ENCODE results near the gene ATP2A3. TPM values are rescaled to one million over a fixed set of nuclear protein-coding genes. Genes with fewer than 3 reads are reported as not detected.

ATP2A3 gene
- total RNA-seq, 4 donors from 2014 or later = 8.5 to 60.7 (median 36.4) TPM

DNA sequence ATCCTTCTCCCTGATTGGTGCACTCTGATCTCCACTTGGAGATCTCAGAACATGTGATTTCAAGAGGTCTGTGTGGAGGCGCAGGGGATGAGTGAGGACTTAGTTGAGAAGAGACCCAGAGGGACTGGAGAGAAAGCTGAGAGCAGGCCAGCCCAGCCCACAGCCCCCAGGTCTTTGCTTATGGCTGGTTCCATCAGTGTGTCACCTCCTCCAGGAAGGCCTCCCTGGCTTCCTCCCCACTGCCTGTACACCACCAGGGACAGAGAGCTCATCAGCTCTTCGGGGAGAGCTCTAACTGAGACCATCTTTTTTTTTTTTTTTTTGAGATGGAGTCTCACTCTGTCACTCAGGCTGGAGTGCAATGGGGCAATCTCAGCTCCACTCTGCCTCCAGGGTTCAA, 51.4 kb downstream of the ATP2A3 start:
- intact Hi-C loops (cut with DNase I; ENCODE audit: low total_unique reads) = loop anchor here (5.0 kb wide), 1 partner anchor 89 kb away; no protein-coding TSS in a partner anchor
- WGBS, 2 donors = 88 to 92% methylated on average over 2 of the region's 2 CpGs
- no peak overlapping the region for H3K4me3 ChIP-seq (ENCODE audit: low read depth, poor library complexity, severe bottlenecking)
- no peak for DNase-seq (ENCODE audit: low spot score in 2 of 2)
- TF ChIP-seq, protein P1, sequence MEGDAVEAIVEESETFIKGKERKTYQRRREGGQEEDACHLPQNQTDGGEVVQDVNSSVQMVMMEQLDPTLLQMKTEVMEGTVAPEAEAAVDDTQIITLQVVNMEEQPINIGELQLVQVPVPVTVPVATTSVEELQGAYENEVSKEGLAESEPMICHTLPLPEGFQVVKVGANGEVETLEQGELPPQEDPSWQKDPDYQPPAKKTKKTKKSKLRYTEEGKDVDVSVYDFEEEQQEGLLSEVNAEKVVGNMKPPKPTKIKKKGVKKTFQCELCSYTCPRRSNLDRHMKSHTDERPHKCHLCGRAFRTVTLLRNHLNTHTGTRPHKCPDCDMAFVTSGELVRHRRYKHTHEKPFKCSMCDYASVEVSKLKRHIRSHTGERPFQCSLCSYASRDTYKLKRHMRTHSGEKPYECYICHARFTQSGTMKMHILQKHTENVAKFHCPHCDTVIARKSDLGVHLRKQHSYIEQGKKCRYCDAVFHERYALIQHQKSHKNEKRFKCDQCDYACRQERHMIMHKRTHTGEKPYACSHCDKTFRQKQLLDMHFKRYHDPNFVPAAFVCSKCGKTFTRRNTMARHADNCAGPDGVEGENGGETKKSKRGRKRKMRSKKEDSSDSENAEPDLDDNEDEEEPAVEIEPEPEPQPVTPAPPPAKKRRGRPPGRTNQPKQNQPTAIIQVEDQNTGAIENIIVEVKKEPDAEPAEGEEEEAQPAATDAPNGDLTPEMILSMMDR (IDR thresholded peaks at IDR 0.05) = no peak
- TF ChIP-seq POLR2A (IDR thresholded peaks at IDR 0.05) = no peak

DNA sequence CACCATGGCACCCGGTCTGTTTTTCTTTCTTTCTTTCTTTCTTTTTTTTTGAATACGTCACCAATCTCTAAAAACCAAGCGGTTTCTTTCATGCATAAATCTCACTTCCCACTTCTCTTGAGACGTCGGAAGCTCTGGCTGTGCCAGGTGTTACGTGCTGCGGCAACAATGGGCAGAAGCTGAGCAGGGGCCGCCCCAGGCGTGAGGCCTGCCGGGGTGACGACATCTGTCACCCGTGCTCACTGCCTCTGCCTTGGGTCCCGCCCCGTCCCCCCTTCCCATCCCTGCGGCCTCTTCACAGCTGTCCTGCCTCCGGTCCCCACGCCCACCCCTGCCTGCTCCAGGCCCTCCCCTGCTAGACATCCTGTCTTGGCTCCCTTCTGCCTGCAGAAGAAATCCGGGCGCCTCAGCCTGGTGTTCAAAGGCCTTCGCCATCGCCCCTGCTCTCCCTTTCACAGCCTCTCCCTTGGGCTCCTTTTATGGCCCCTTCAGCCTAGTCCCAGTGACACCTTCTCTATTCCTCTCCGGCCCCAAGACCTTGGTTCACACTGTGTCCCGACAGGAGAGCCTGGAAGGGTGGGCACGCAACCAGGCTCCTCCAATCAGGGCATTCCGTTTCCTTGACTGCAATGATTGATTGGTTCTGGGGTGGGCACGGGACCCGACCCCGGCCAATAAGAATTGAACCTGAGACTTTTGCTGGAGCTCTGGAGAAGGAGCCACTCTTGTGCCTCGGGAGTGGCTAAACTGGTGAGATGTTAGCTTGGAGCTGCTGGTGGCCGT, 52.8 kb downstream of the ATP2A3 start:
- no peak for TF ChIP-seq POLR2A (IDR thresholded peaks at IDR 0.05)
- TF ChIP-seq, protein P1 (IDR thresholded peaks at IDR 0.05) = no peak
- DNase-seq (ENCODE audit: low spot score in 2 of 2) = no peak
- no peak overlapping the region for H3K4me3 ChIP-seq (ENCODE audit: low read depth, poor library complexity, severe bottlenecking)
- intact Hi-C loops (cut with DNase I; ENCODE audit: low total_unique reads) = loop anchor here (5.0 kb wide), 1 partner anchor 91 kb away; no protein-coding TSS in a partner anchor
- 44 to 51% methylated on average over 30 of the region's 30 CpGs for WGBS, 2 donors

DNA sequence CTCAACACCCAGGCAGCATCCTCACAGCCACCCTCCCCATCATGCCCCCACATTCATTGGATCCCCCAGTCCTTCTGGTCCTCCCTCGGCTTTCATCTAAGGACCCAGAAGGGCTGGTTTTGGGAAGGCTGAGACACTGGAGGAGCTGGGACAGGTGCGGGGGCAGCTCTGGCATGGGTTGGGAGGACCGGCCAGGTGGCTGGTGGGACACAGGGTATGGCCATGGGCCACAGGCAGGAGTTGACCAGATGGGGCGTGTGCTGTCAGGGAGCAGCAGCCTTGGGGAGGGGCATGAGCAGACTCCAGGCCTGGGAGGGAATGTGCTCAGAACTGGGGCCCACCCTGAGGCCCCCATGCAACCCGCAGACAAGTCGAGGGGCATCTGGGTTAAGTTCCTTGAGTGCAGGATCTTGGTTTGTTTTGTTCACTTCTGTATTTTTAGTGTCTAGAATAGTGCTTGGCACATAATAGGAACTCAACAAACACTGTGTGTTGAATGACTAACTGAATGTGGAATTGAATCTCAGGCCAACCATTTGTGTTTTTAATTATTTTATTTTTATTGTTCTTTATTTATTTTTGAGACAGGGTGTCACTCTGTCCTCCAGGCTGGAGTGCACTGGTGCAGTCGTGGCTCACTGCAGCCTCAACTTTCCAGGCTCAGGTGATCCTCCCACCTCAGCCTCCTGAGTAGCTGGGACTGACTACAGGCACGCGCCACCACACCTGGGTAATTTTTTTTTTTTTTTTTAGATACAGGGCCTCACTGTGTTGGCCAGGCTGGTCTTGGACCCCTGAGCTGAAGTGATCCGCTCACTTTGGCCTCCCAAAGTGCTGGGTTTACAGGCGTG, 53.6 kb downstream of the ATP2A3 start:
- no peak for DNase-seq (ENCODE audit: low spot score in 2 of 2)
- intact Hi-C loops (cut with DNase I; ENCODE audit: low total_unique reads) = loop anchor here (5.0 kb wide), 1 partner anchor 92 kb away; no protein-coding TSS in a partner anchor
- no peak for TF ChIP-seq POLR2A (IDR thresholded peaks at IDR 0.05)
- TF ChIP-seq, protein P1 (IDR thresholded peaks at IDR 0.05) = no peak
- H3K4me3 ChIP-seq (ENCODE audit: low read depth, poor library complexity, severe bottlenecking) = no peak overlapping the region
- 80 to 89% methylated on average over 11 of the region's 11 CpGs for WGBS, 2 donors

DNA sequence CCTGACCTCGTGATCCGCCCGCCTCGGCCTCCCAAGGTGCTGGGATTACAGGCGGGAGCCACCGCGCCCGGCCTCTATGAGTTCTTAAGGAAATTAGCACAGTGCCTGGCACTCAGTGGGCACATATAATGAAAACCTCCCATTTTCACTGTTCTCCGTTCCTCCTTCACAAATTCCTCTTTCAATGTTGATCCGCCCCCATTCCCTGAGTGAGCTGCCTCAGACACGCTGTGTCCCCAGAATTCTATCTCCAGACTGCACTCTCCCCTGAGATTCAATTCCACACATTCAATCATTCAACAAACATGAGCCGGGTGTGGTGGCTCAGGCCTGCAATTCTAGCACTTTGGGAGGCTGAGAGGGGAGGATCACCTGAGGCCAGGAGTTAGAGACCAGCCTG, 55.0 kb downstream of the ATP2A3 start:
- intact Hi-C loops (cut with DNase I; ENCODE audit: low total_unique reads) = loop anchor here (5.0 kb wide), 1 partner anchor 47 kb away; no protein-coding TSS in a partner anchor
- H3K4me3 ChIP-seq (ENCODE audit: low read depth, poor library complexity, severe bottlenecking) = no peak overlapping the region
- DNase-seq (ENCODE audit: low spot score in 2 of 2) = no peak
- 90 to 95% methylated on average over 12 of the region's 12 CpGs for WGBS, 2 donors
- TF ChIP-seq, protein P1 (IDR thresholded peaks at IDR 0.05) = no peak
- TF ChIP-seq POLR2A (IDR thresholded peaks at IDR 0.05) = no peak

DNA sequence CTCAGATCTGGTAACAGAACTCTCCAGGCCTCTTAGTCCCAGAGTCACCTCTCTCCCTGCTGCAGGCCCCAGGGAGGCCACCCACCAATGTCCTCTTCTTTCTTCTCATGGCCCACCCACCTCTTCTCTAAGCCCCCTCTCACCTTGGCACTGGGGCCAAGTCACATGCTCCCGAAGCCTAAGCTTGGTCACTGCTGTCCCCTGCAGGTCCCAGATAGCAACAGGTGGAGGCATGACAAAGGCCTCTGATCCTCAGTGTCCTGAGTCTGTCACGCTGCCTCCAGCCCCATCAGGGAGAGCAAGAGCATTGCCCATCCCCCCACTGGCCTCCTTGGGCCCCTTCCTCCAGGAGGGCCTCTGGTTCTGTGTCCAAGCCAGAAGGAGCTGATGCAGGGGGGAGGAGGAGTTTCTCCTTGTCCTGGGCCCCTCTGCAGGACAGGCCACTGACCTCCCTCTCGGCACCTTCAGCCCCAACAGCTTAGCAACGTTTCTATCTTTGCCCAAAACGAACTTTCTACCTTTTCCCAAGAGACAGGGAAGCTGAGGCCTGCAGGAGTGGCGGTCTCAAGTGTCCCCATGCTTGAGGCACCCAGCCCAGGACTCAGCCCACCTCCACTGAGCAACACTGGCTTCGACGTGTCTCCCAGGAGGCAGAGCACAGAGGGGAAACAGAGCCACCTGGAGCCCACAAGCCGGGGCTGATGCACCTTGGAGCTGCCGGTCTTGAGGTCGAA, 56.6 kb downstream of the ATP2A3 start:
- no peak overlapping the region for H3K4me3 ChIP-seq (ENCODE audit: low read depth, poor library complexity, severe bottlenecking)
- WGBS, 2 donors = 85 to 92% methylated on average over 11 of the region's 11 CpGs
- intact Hi-C loops (cut with DNase I; ENCODE audit: low total_unique reads) = loop anchor here (5.0 kb wide), 1 partner anchor 45 kb away; no protein-coding TSS in a partner anchor
- TF ChIP-seq, protein P1 (IDR thresholded peaks at IDR 0.05) = no peak
- no peak for TF ChIP-seq POLR2A (IDR thresholded peaks at IDR 0.05)
- no peak for DNase-seq (ENCODE audit: low spot score in 2 of 2)
